IPS-NIHi11 (cell line): Measurements from ENCODE around the gene TRAPPC3L.

ENCODE experiments used
- DNase-seq: peaks from one replicate; pipeline ENCODE4 v3.0.0; 2012; ENCODE audit warnings: mixed read lengths, low spot score

Gene TRAPPC3L

DNA sequence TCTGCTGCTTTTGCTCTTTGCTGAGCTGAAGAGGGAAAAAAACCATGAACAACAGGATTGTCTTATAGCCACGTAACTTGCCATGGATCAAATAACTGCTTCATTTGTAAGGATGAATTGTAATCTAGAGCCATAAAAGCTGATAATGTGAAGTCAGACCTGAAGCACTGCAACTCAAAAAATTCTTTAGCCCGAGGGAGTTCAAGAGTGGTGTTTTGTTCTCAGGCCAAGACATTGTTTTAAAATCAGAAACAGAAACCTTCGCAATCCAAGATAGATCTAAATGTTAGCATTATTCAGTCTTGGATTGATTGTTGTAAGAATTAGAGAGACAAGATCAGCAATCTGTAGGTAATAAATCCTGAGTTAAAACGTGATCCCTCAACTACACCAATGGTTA lies at the start of gene TRAPPC3L:
Gene TRAPPC3L (minus strand): TSS at position 34 of the 400 bp plus-strand sequence. CDS start 170 bp downstream, outside the sequence.
- DNase-seq = no peak

DNA sequence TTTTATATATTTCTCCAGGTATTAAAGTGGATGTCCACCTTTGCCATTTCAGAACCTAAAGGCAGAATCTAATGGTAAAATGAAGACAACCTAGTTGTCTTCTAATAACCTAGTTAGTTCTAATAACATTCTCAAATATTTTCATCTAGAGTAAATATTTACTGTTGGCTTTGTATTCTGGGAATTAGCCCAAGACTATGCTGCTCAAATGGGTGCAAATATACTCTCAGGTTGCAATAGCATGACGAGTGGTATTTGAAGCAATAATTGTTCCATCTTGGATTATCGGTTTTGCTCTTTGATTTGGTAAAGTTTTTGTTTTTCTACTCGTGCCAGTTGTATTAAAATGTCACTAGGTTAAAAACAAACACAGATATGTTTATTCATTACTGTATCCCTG lies 49.8 kb upstream of the TRAPPC3L start:
- DNase-seq = no peak

DNA sequence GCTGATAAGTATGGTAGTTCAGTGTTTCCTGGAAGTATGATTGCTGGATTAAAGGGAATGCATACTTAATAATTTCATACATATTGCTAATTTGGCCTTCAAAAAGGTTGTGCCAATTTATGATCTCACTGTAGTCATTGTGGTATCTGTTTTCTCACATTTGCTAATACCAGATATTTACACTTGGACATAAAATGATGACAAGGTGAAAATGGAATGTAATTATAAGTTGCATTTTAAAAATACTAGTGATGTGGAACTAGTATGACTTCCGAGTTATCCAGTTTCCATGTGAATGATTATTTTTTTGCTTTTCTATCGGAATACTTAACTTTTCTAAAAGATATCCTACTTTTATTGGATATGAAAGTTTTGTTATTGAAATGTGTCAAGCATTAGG lies 41.3 kb upstream of the TRAPPC3L start:
- no peak for DNase-seq

DNA sequence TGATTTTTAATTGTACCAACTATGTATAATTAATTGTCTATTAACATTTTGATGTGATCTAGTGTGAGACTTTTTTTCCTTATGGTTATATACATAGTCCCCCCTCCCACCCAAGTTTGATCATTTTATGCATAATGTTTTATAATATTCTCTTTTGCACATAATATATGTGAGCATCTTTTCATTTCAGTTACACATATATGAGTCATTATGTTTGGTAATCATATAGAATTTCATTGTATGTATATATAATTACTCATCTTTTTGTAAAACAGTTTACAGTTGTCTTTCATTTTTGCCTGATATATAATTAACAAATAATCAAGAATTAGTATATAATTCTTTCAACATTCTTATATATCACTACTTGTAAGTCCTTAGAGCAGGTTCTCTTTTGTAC lies 40.8 kb upstream of the TRAPPC3L start:
- DNase-seq = no peak

DNA sequence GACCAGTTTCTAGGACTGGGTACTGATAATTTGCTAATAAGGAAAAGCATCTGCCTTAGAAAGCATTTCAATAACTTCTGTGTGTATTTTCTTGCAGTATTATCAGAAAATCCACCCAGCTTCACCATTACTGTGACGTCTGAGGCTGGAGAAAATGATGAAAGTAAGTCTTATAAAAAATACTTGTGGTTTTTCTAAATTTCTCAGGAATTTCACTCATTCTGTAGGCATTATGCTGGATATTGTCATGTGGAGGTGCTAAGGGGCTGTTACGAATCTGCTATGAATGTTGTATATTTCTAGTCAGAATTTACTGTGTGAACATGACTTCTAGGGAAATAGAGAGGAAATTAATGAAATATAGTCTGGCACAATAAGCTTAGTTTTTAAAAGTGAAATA lies 34.7 kb upstream of the TRAPPC3L start:
- no peak for DNase-seq

DNA sequence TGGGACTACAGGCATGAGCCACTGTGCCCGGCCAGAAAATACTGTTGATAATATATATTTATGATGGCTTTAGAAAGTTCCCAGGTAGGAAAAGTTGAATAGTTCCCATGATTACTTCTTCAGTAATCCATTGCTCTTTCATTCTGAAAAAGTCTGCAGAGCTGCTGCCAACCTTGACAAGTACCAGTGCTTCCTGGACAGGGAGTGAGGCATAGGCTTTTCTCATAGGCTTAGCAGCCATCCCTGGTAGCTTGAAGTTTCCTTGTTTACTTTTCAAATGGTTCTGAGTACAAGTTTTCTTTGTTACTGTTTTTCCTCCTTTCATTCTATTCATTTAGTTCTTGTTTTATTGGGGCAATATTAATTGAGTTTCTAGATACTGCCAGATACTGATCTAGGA lies 33.7 kb upstream of the TRAPPC3L start:
- DNase-seq = no peak

DNA sequence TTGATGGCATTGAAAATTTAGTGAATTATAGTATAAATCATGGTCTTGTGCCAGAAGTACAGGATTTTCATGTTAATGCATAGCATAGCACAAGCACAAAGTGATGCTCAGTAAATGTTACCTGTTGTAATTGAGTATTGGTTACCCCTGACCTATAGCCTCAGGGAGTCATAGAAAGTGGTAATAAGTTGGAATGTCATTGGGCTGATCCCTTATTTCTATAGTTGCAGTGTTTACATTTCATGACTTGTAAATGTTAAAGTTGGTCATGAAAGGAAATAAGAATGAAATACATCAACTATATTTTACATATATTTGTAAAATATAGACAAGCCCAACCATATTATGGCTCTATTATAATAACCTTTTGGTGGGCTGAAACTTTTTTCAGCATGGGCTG lies 32.9 kb upstream of the TRAPPC3L start:
- DNase-seq = no peak

DNA sequence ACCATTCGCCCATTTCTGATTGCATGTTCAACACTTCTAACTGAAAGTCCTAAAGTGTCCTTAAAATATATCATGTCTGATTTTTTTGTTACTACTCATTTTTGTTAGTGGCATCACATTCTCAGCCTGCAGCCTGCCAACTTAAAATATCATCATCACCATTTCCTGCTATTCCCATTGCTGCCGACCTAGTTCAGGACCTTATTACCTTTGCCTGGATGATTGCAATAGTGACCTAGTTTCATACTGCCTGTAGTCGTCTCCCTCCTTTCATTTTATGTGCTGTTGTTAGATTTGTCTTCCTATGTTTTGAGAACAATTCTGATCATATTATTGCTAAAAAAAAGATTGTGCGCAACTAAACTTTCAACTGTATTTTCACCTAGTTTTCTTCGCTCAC lies 32.0 kb upstream of the TRAPPC3L start:
- no peak for DNase-seq

DNA sequence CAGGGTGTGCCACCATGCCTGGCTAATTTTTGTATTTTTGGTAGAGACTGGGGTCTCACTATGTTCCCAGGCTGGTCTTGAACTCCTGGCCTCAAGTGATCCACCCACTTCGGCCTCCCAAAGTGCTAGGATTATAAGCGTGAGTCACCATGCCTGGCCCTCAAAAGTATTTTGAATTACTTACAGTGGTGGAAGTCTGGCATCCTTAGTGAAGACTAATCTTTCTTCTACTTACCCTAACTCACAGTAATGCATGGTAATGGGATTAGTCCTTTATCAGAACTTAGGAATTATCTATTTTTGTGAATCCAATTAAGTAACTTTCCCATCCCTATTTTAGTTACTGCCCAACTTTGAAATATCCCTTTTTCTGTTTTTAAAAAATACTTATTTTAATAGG lies 29.7 kb upstream of the TRAPPC3L start:
- DNase-seq = no peak

DNA sequence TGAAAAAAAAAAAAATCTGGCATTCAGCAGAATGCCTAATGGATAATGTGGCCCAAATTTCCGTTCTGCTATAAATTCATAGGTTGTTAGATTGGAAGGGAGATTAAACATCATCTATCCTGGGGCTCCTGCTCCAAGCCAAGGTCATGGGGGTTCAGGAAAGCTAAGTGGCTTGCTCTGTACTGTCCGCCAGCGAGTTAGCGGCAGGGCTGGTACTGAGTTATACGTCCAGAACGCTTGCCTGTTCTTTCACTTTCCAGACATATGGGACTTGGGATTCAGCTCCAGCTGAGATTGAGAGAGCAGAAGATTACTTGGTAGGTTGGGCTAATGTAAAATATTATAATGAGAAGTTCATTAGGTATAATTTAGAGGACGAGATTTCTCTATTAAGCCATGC lies 26.7 kb upstream of the TRAPPC3L start:
- DNase-seq = peak; percentile 38

DNA sequence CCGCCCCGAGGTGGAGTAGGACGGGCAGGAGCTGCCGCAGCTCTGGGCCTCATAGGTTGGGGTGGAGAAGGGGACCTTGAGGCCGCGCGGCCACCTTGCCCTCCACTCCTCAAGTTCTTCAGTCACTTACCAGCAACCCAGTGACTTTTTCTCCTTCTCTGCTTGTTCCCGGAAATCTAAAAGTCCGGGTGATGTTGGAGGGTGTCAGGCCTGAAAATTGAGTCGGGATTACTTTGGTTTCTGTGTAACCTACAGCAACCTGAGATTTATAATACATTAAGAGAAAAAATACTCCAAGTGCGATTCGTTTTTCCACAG lies 26.2 kb upstream of the TRAPPC3L start:
- no peak for DNase-seq

DNA sequence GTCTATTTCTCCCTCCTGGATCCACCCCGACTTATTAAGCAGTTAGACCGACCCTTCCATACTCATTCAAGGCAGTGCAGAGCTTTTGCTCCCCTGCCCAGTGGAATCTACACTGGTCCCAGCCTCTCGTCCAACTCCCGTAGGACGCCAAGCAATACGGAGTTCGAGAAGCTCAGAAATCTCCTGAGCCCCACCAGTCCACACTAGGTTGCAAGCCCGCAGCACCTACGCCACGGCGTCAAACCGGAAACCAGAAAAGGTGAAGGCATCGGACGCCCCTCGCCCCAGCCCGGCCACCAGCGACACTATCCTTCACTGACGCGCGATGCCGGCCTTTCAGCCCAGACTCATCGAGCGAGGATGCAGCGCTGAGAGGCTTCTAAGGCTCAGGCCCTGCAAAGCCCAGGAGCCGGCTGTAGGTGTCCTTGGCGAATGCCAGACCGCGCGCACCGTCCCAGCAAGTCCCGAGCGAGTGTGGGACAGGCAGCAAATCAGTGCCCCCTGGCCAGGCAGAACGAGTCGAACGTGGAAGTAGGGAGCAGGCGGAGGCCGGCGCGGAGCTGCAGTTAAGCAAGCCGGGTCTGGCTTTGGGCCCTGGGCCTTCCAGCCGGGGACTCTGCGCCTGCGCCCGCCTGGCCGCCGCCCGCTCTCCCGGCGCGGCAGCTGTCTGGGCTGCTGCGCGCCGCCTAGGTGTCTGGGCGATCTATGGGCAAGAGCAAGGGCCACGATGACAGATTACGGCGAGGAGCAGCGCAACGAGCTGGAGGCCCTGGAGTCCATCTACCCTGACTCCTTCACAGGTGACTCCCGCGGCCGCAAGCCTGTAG lies 25.6 kb upstream of the TRAPPC3L start, which contains the start of gene RWDD1:
Gene RWDD1 (plus strand): TSS at position 649 of the 827 bp plus-strand sequence. CDS start 79 bp downstream, at position 728.
- peak; percentile 98 for DNase-seq

DNA sequence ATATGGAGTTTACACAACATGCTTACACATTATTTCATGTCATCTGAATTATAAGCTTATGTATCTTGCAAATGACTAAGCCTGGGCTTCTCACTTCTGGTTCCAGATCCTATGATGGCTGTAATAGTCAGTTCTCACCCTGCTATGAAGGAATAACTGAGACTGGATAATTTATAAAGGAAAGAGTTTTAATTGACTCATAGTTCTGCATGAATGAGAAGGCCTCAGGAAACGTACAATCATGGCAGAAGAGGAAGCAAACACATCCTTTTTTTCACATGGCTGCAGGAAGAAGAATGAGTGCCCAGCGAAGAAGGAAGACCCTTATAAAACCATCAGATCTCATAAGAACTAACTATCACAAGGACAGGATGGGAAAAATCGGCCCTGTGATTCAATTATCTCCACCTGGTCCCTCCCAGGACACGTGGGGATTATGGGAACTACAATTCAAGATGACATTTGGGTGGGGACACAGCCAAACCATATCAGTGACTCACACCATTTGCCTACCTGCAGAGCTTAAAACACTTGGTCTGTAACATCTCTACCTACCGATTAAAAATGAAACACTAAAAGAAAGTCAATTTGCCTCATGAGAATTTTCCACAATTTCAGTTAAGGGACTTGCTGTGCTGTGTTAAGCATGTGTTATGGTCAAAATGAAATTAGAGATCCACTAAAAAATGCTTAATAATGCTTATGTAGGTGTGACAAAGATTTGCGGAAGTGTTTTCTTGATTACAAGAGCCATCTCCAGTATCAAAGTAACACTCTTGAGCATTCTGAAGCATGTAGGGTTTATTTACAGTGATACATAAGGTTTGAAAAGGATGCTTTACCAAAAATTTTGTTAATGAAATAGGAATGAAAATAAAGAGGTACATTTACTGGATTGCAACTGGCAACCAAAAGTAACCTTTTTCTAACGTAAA lies 23.6 kb upstream of the TRAPPC3L start:
- DNase-seq = no peak

DNA sequence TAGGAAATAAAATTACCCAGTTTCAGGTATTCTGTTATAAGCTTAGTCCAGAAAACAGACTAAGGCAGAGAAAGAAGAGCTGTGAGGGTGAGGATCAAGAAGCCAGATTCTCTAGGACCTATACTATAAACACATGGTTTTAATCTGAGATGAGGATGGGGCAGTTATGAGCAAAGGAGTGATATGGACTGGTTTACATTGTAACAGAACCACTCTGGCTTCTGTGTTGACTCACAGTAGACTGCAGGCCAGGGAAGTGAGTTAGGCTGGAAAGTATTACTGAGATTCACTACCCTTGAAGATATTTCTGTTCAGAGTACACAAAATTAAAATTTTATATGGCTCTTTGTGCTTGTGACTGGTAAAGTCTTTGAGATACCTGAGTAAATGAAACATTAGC lies 22.6 kb upstream of the TRAPPC3L start:
- no peak for DNase-seq

DNA sequence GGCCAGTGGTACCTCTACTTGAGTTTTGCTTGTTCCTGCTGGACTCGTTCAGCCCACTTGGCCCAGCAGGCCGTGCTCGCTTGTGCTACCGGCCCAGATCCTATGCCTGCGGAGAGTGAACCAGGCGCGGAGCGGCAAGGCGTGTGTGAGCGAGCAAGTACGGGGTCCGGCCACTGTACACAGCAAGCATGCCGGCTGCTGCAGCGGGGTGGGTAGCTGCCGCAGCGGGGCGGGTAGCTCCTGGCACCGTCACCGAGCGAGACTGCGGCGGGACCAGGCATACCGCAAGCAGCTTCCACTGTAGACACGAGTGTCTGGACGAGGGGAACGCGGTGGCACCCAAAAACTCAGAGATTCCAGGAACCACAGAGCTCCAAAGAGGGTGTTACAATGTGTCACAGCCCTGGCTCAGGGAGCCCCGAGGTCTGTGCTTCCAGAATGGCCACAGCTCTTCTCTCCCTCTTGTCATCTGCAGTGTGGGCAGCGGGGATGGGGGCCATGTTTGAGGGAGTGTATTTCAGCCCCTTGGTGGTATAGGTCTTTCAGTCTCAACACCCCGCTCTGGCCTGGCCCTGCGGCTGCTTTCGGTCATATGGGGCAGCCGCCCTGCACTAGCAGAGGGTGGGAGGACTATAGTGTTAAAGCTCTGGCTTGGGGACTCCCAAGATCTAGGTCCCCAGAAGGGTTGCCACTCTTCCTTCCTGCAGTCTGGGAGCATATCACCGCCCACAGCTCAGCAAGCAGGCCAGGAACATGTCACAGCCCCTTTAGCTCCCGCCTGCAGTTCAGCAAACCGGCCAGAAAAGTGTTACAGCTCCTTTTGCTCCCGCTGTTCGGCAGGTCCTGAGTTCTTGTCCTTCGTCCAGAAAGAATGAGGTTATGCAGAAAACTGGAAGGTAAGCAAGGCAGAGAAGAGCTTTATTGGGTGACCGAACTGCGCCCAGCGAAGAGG lies 19.7 kb upstream of the TRAPPC3L start:
- no peak for DNase-seq

DNA sequence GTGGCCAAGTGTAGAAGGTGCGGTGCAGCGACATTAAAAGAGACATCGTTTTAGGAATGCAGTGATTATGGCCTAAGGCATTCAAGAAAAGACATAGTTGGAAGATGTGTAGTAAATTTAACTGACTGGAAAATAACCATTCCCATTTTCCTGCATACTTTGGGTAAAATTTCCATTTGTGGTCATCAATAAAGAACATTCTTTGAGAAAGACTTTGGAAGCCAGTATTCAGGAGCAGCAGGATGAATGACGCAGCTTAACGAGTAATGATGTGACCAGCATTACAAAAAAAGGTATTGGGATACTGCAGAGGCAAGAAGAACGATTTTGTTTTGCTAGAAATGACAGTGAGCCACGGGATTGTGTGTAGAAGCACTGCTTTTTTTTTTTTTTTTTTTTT lies 18.8 kb upstream of the TRAPPC3L start:
- DNase-seq = no peak

DNA sequence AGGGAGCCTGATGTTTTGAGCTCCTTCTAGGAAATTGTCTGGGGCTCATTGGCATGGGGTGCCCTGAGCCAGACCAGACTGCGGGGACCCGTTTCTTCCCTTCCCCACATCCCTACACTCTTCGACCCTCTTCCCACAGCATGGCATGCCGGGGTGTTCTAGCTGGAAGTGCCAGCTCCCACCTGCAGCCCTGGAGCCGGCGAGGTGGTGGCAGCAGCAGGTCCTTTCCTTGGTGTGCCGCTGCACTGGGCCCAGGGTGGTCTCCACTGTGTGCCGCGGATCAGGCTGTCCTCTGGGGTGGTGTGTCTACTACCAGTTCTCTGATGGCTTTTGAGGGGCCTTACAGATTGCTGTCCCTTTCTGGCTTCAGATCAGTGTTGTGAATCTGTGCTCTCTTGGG lies 18.3 kb upstream of the TRAPPC3L start:
- DNase-seq = no peak

DNA sequence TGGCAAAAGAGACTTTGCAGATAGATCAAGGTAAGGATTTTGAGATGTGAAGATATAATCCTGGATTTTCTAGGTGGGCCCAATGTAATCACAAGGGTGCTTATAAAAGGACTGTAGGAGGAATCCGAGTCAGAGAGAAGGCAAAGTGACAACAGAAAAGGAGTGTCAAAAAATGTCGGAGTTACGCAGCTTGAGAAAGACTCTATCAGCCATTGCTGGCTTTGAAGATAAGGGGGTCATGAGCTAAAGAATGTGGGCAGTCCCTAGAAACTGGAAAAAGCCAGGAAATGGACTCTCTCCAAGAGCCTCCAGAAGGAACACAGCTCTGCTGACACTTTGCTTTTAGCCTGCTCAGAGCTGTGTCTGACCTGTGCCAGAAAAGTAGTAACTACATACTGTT lies 17.1 kb upstream of the TRAPPC3L start:
- DNase-seq = no peak

DNA sequence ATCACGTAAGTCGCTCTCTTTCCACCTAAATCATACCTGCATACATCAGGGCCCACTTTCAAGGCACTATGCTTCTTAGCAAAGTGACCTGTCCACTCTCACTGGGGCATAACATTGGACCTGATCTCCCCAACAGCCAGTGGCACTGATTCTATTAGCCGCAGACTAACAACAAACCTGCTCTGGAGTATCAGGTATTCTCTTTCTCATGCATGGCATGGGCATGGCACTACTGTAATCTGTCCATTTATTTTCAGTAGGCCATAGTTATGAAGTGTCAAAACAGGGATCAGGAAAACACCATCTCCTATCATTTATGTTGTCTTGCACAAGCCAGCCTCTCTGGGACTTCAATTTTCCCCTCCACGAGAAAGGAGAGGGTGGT lies 16.5 kb upstream of the TRAPPC3L start:
- DNase-seq = no peak

DNA sequence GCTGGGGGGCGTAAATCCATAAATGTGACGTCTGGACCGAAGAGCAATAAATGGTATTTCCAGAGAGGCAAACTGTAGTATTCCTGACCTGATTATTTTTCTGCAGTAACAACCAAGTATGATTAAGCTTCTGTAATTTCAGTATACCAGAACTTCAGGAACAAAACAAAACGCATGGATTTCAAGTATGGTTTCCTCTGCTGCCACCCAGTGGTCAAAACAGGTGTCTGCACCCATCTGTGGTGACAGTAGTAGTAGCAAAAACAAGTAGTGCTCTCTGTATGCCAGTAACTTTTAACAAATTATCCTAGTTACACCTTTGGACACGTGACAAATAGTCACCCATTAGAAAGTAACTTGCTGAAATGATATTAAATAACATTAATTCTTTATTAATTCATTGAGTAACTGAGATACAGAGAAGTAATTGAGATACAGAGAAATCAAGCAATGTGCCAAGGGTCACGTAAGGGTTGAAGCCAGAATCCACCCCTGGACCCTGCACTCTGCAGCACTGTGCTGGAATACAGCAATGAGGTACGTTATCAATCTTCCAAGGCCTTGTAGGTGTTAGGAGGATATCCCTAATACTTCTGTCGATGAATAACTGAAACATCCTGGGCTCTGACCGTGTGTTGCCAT lies 16.0 kb upstream of the TRAPPC3L start:
- DNase-seq = peak; percentile 60

DNA sequence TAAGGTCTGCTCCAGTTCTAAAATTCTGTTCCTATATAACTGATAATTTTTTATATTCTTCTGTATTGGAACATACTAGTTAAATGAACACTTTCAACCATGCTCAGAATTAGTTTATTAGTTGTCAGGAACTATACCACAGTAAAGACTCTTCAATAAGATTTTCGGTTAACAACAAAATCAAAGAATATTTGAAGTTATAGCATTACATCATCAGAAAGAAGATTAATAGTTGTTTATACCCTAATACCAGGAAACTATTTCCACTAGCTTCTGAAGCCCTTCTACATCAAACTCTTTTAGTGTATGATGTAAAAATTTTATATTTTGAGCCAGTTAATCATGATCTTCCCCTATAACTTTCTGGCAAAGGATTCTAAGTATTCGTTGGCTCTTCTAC lies 14.6 kb upstream of the TRAPPC3L start:
- no peak for DNase-seq

DNA sequence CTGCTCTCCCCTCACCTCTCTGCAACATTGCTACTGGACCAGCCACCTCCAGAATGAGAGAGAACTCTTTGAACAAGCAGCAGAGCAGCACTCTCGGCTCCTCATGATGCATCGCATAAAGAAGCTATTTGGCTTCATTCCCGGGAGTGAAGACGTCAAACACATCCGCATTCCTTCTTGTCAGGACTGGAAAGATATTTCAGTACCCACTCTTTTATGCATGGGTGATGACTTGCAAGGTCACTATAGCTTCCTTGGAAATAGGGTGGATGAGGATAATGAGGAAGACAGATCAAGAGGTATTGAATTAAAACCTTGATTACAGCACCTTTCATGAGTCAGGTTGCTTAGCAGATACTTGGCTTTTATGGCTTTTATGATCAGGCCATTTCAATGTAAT lies 12.4 kb upstream of the TRAPPC3L start:
- DNase-seq = no peak
